Trophoblast cell (in vitro differentiated cells and primary cell): ENCODE measurements around the gene AEBP1.

Experiments
- DNase-seq, 2 donors: peaks; one replicate each; pipeline ENCODE4 v3.0.0-alpha.2; 2016
- H2AFZ ChIP-seq: 2 replicates; pipeline ENCODE4 v1.6.1; 2013; ENCODE audit warnings: low read length, moderate library complexity, mild to moderate bottlenecking; ENCODE audit not compliant: insufficient read depth, poor library complexity
- H2AK5ac ChIP-seq: 2 replicates; pipeline ENCODE4 v1.6.1; 2013; ENCODE audit warnings: mild to moderate bottlenecking, low read length
- H2BK120ac ChIP-seq: 2 replicates; pipeline ENCODE4 v1.6.1; 2013; ENCODE audit warnings: low read length, mild to moderate bottlenecking, moderate library complexity; ENCODE audit not compliant: insufficient read depth, poor library complexity
- H2BK12ac ChIP-seq: 2 replicates; pipeline ENCODE4 v1.6.1; 2013; ENCODE audit warnings: mild to moderate bottlenecking, low read length, moderate library complexity
- H2BK5ac ChIP-seq: 2 replicates; pipeline ENCODE4 v1.6.1; 2013; ENCODE audit warnings: low read length, low read depth, moderate library complexity, mild to moderate bottlenecking; ENCODE audit not compliant: poor library complexity
- H3K14ac ChIP-seq: 2 replicates; pipeline ENCODE4 v1.6.1; 2013; ENCODE audit warnings: mild to moderate bottlenecking, low read length
- H3K18ac ChIP-seq: 2 replicates; pipeline ENCODE4 v1.6.1; 2013; ENCODE audit warnings: mild to moderate bottlenecking, low read length
- H3K23ac ChIP-seq: 2 replicates; pipeline ENCODE4 v1.6.1; 2013; ENCODE audit warnings: low read length
- H3K27ac ChIP-seq: 2 replicates; pipeline ENCODE4 v1.5.1; 2013; ENCODE audit warnings: low read depth, mild to moderate bottlenecking, inconsistent platforms, low read length, moderate library complexity
- H3K27me3 ChIP-seq: 2 replicates; pipeline ENCODE4 v1.6.1; 2013; ENCODE audit warnings: inconsistent platforms, mild to moderate bottlenecking, low read length, moderate library complexity; ENCODE audit not compliant: insufficient read depth
- H3K36me3 ChIP-seq, 2 experiments: 1 replicate in 1 of 2; 2 replicates in 1 of 2; pipeline ENCODE4 v1.6.1; 2013; ENCODE audit warnings: low read length in 2 of 2, mild to moderate bottlenecking in 2 of 2, moderate library complexity in 1 of 2; ENCODE audit not compliant: insufficient read depth in 2 of 2, control insufficient read depth in 1 of 2
- H3K4ac ChIP-seq: 2 replicates; pipeline ENCODE4 v1.6.1; 2013; ENCODE audit warnings: low read depth, mild to moderate bottlenecking, low read length, moderate library complexity
- H3K4me1 ChIP-seq, 2 experiments: 1 replicate in 1 of 2; 2 replicates in 1 of 2; pipeline ENCODE4 v1.6.1; 2013; ENCODE audit warnings: low read length in 2 of 2, mild to moderate bottlenecking in 2 of 2, moderate library complexity in 1 of 2; ENCODE audit not compliant: insufficient read depth in 2 of 2, control insufficient read depth in 1 of 2
- H3K4me2 ChIP-seq: 2 replicates; pipeline ENCODE4 v1.6.1; 2013; ENCODE audit warnings: inconsistent platforms, mild to moderate bottlenecking, low read length, moderate library complexity
- H3K4me3 ChIP-seq: 2 replicates; pipeline ENCODE4 v1.5.1; 2013; ENCODE audit warnings: mild to moderate bottlenecking, low read depth, low read length, inconsistent platforms
- H3K79me1 ChIP-seq: one replicate; pipeline ENCODE4 v1.6.1; 2013; ENCODE audit warnings: low read length
- H3K79me2 ChIP-seq: 2 replicates; pipeline ENCODE4 v1.6.1; 2013; ENCODE audit warnings: low read length, mild to moderate bottlenecking; ENCODE audit not compliant: control insufficient read depth, insufficient read depth, poor library complexity
- H3K9ac ChIP-seq: 2 replicates; pipeline ENCODE4 v1.6.1; 2013; ENCODE audit warnings: mild to moderate bottlenecking, low read length
- H3K9me3 ChIP-seq: 2 replicates; pipeline ENCODE4 v1.6.1; 2013; ENCODE audit warnings: low read depth, mild to moderate bottlenecking, control low read depth, inconsistent platforms, low read length; ENCODE audit not compliant: insufficient read depth
- H4K12ac ChIP-seq: 2 replicates; pipeline ENCODE4 v1.6.1; 2013; ENCODE audit warnings: low read depth, mild to moderate bottlenecking, low read length, moderate library complexity
- H4K8ac ChIP-seq: 2 replicates; pipeline ENCODE4 v1.6.1; 2013; ENCODE audit warnings: low read depth, mild to moderate bottlenecking, low read length, moderate library complexity
- H4K91ac ChIP-seq: one replicate; pipeline ENCODE4 v1.6.1; 2013; ENCODE audit warnings: low read depth, mild to moderate bottlenecking, low read length, moderate library complexity
- WGBS: extraction: QIAGEN DNeasy Blood & Tissue Kit; methylation state at CpG from one replicate; pipeline ENCODE4 v1.1.7; 2013; ENCODE audit warnings: missing lambda C conversion rate; ENCODE audit not compliant: insufficient read length, insufficient coverage; ENCODE audit errors: extremely low coverage; 5-methylcytosine and 5-hydroxymethylcytosine counted together

The AEBP1 gene

GRCh38 chr7:44076101-44076895 lies 27.8 kb upstream of the AEBP1 start:
- WGBS = no CpG with 5 or more reads among the region's 20 CpGs
- no peak overlapping the region for H3K9ac ChIP-seq
- no peak overlapping the region for H4K12ac ChIP-seq
- H2AK5ac ChIP-seq = no peak overlapping the region
- H3K27me3 ChIP-seq = no peaks in the 10 kb centered on the region
- no peaks in the 10 kb centered on the region for H3K9me3 ChIP-seq
- H3K79me2 ChIP-seq = no peaks in the 10 kb centered on the region
- no peak overlapping the region for H2AFZ ChIP-seq
- H3K27ac ChIP-seq = no peak overlapping the region
- H3K18ac ChIP-seq = no peak overlapping the region
- DNase-seq = no peak
- H3K23ac ChIP-seq = no peak overlapping the region
- H2BK120ac ChIP-seq = no peak overlapping the region
- peaks cover 6% of the 10 kb centered on the region for H3K79me1 ChIP-seq
- H3K4me3 ChIP-seq = no peak overlapping the region
- H2BK5ac ChIP-seq = no peak overlapping the region
- no peak overlapping the region for H3K14ac ChIP-seq
- no peak overlapping the region for H3K4me2 ChIP-seq
- H3K4ac ChIP-seq = no peak overlapping the region
- no peak overlapping the region for H2BK12ac ChIP-seq
- H4K8ac ChIP-seq = no peak overlapping the region
- H4K91ac ChIP-seq = no peak overlapping the region
- H3K36me3 ChIP-seq = peaks cover 65 to 67% of the 10 kb centered on the region in 2 experiments
- H3K4me1 ChIP-seq = peaks cover 10 to 14% of the 10 kb centered on the region in 2 experiments

DNA sequence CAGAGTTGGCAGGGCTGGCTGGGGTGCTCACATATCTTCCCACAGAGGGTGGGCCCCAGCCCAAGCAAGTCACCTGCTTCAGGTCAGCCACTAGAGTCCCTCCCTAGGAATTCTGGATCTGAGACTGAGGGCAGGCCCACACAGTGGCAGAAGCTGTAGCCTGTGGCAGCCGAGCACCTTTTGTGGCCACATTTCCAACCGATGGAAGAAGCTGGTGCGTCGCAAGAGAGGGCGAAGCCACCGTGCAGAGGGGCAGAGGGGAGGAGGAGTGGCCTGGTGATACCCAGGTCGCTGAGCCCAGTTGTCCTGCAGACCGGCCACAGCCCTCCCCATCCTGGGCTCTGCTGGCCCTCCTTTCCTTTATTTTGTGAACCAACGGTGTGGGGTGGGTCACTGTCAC lies 27.1 kb upstream of the AEBP1 start:
- WGBS = no CpG with 5 or more reads among the region's 9 CpGs
- H3K9me3 ChIP-seq = no peaks in the 10 kb centered on the region
- H3K79me1 ChIP-seq = peaks cover 9% of the 10 kb centered on the region

DNA sequence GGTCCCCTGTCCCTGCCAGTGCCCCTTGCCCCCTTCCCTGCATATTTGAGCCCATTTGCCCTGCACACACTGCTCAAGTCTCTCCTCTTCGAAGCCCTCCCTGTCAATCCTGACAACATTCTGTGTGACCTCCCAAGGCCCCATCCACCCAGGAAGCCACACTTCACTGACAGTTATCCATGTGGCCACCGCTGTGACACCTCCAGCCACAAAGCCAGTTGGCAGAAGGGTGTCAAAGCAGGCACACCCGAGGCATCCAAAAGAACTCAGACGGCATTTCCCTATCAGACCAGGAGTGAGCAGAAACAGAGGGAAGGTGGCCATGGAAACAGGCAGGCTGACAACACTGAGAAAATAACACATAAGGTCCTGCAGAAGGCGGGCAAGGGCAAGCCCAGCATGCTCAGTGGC lies 26.5 kb upstream of the AEBP1 start:
- Histone ChIP-seq H2BK12ac (no peak overlapping the region), H3K4ac (no peak overlapping the region), H3K9me3 (no peaks in the 10 kb centered on the region), H3K14ac (no peak overlapping the region), H3K4me3 (no peak overlapping the region), H4K8ac (no peak overlapping the region), H3K79me1 (peaks cover 11% of the 10 kb centered on the region), H3K9ac (no peak overlapping the region), H3K27me3 (no peaks in the 10 kb centered on the region), H3K27ac (no peak overlapping the region), H3K4me1 (peaks cover 7 to 11% of the 10 kb centered on the region in 2 experiments), H3K79me2 (peaks cover 3% of the 10 kb centered on the region), H2AK5ac (no peak overlapping the region), H2AFZ (no peak overlapping the region), H4K91ac (no peak overlapping the region), H2BK5ac (no peak overlapping the region), H3K4me2 (no peak overlapping the region), H3K23ac (no peak overlapping the region), H2BK120ac (no peak overlapping the region), H3K36me3 (peaks cover 64% of the 10 kb centered on the region in 2 experiments), H4K12ac (no peak overlapping the region), H3K18ac (no peak overlapping the region)
- DNase-seq = no peak
- WGBS = no CpG with 5 or more reads among the region's 5 CpGs

More for the DNA sequence above, 27.1 kb upstream of the AEBP1 start:
- H3K4ac ChIP-seq = no peak overlapping the region
- no peak overlapping the region for H2AK5ac ChIP-seq
- peaks cover 1% of the 10 kb centered on the region for H3K79me2 ChIP-seq
- no peak overlapping the region for H3K23ac ChIP-seq
- H3K9ac ChIP-seq = no peak overlapping the region
- H3K36me3 ChIP-seq = peaks cover 65 to 67% of the 10 kb centered on the region in 2 experiments
- no peak overlapping the region for H3K4me3 ChIP-seq
- H3K27me3 ChIP-seq = no peaks in the 10 kb centered on the region
- H2BK120ac ChIP-seq = no peak overlapping the region
- no peak overlapping the region for H2BK12ac ChIP-seq
- no peak overlapping the region for H2AFZ ChIP-seq
- H4K91ac ChIP-seq = no peak overlapping the region
- no peak overlapping the region for H2BK5ac ChIP-seq
- no peak overlapping the region for H3K27ac ChIP-seq
- peaks cover 10 to 14% of the 10 kb centered on the region in 2 experiments for H3K4me1 ChIP-seq
- DNase-seq = no peak
- H3K14ac ChIP-seq = no peak overlapping the region
- no peak overlapping the region for H4K8ac ChIP-seq
- no peak overlapping the region for H3K4me2 ChIP-seq
- no peak overlapping the region for H3K18ac ChIP-seq
- H4K12ac ChIP-seq = no peak overlapping the region

DNA sequence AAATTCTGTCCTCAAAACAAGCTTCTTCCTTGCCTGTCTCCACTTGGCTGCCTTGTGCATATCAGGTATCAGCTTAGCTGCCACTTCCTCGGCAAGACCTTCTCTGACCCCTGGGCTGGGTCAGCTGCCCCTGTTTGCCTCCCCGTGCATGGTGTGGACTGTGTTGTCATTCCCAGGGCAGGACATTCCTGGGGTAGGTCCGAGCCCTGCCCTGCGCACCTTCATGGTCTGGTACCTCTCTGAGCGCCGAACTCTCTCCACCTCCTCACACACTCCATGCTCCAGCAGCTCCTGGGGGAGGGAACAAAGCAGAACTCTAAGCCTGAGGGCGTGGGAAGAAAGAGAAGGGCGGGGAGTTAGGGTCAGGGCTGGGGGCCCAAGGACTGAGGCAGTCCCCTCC lies 25.6 kb upstream of the AEBP1 start:
- H3K79me1 ChIP-seq = peaks cover 12% of the 10 kb centered on the region
- H2BK12ac ChIP-seq = no peak overlapping the region
- no peak overlapping the region for H3K4me3 ChIP-seq
- no peak overlapping the region for H3K9ac ChIP-seq
- no peak overlapping the region for H2BK120ac ChIP-seq
- H4K91ac ChIP-seq = no peak overlapping the region
- no peaks in the 10 kb centered on the region for H3K27me3 ChIP-seq
- H4K8ac ChIP-seq = no peak overlapping the region
- no peak overlapping the region for H2AK5ac ChIP-seq
- H3K14ac ChIP-seq = no peak overlapping the region
- H3K36me3 ChIP-seq = peaks cover 55 to 57% of the 10 kb centered on the region in 2 experiments
- no peak overlapping the region for H4K12ac ChIP-seq
- no peak overlapping the region for H3K23ac ChIP-seq
- H3K79me2 ChIP-seq = peaks cover 3% of the 10 kb centered on the region
- DNase-seq = no peak
- H3K27ac ChIP-seq = no peak overlapping the region
- H3K18ac ChIP-seq = no peak overlapping the region
- H2AFZ ChIP-seq = no peak overlapping the region
- no peaks in the 10 kb centered on the region for H3K9me3 ChIP-seq
- no peak overlapping the region for H3K4ac ChIP-seq
- H3K4me2 ChIP-seq = no peak overlapping the region
- no peak overlapping the region for H2BK5ac ChIP-seq
- H3K4me1 ChIP-seq = peaks cover 4 to 9% of the 10 kb centered on the region in 2 experiments
- no CpG with 5 or more reads among the region's 8 CpGs for WGBS
